NCI-H1417 (cell line): ENCODE data around the gene ERH.
A peak's percentile ranks its signal among the peaks of the same experiment; 100 is the strongest.

Source experiments
- DNase-seq, 3 experiments: peaks; one replicate each; lab custom pipeline; 2025; lab: John Stamatoyannopoulos, UW

Gene ERH

DNA sequence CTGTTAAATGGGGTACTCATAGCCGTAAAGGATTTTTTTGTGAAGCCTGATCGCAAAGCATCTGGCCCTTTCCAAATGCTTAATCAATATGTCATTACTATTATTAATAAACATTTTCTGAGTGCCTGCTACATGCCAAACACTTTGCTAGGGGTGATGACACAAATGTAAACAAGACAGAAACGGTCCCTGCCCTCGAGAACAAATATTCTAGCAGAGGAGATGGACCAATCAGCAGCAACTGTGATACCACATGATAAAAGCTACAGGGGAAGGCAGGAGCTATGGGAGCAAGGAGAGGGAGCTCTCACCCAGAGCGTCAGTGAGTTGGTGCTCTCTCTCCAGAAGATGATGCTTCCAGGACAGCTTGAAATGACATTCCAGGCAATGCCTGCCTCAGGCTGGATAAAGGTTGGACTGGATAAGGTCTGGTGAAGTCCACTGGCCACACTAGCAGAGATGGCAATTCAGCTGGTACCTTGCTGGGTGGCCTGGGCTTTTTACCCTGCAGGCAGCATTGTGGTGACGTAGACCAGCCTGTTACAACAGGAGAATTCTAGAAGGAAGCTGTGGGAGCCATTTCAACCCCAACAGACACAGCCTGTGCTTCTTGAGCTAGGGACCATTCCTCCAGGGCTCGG, 41.1 kb downstream of the ERH start:
- DNase-seq: no peak

GRCh38 chr14:69355607-69356281, 42.4 kb downstream of the ERH start:
- DNase-seq: peak in 1 of 3 experiments; percentile 77

DNA sequence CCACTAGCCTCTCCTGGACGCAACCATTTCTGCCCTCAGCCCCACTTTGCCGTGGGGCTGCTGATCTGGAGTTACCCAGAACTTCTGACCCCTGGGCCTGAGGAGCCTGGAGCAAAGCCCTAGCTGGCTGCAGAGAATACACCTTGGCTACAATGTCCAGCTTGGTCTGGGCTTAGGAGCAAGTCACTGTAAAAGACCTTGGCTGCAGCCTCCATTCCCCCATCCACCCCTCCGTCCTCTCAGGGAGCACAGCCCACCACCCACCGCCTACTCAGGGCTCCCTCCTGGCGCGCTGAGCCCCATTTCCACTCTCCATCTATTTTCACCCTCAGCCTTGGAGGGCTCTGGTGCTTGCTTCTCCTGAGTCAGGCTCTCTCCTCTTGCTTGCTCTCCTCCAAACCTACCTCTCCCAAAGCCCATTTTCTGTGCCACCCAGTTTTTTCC, 42.9 kb downstream of the ERH start:
- DNase-seq: no peak

- DNase-seq: peak in 1 of 3 experiments; percentile 75
Measured at GRCh38 chr14:69354383-69355153, 43.5 kb downstream of the ERH start.

- peak in 1 of 3 experiments; percentile 34 for DNase-seq
Measured at GRCh38 chr14:69353168-69353567, 44.9 kb downstream of the ERH start.

DNA sequence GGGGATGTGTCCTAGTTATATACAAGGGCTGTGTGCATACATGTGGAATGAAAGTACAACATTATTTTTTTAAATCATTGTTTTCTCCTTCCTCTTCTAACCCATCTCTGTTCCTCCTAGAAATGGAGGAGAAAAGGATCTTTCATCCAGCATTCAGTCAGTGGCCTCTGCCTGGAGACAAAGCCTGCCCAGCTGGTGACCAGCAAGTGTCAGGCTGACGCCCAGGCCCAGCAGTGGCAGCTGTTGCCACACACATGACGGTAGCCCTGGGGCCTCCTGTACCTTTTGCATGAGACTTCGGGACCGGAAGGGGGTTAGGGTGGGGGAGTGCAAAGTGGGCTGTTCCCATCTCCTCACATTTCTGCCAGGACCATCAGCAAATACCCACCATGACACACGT, 46.2 kb downstream of the ERH start:
- DNase-seq: no peak

DNA sequence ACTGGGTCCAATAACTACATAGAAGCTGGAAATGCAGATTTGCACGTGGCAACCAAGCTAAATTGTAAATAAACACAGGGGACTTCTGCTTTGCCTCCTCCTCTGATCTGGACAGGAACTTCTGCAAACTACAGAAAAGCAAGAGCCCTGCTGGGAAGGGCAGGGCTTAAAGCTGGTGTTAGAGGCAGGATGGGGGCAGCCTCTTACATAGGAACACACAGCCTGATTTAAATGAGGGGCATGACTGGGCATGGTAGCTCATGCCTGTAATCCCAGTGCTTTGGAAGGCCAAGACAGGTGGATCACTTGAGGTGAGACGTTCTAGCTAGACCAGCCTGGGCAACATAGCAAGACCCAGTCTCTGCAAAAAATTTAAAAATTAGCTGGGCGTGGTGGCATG, 46.7 kb downstream of the ERH start:
- no peak for DNase-seq

GRCh38 chr14:69350892-69351291, 47.2 kb downstream of the ERH start:
- DNase-seq: no peak

GRCh38 chr14:69349091-69349777, 48.9 kb downstream of the ERH start:
- no peak for DNase-seq

DNA sequence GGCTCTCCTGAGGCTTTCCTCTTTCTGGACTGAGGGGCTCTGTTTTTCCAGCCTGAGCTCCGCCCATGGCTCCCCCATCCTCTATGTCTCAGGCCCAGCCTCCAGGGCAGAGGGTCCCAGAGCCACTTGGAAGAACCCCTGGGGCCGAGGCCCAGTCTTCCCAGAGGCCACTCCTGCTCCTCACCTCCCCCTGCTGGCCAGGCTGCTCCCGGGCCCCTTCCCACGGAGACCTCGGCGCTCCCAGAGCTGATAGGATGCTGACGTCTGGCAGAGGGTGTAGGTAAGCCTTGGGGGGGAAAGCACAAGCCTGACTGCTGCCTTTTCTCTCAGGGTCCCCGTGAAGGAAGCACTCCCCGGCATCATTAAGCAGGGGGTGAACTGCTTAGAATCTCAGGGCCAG, 51.4 kb downstream of the ERH start:
- DNase-seq: peak in 2 of 3 experiments; percentile 15 to 24

GRCh38 chr14:69345402-69345801, 52.7 kb downstream of the ERH start:
- no peak for DNase-seq

GRCh38 chr14:69344171-69344570, 53.9 kb downstream of the ERH start:
- DNase-seq: no peak

DNA sequence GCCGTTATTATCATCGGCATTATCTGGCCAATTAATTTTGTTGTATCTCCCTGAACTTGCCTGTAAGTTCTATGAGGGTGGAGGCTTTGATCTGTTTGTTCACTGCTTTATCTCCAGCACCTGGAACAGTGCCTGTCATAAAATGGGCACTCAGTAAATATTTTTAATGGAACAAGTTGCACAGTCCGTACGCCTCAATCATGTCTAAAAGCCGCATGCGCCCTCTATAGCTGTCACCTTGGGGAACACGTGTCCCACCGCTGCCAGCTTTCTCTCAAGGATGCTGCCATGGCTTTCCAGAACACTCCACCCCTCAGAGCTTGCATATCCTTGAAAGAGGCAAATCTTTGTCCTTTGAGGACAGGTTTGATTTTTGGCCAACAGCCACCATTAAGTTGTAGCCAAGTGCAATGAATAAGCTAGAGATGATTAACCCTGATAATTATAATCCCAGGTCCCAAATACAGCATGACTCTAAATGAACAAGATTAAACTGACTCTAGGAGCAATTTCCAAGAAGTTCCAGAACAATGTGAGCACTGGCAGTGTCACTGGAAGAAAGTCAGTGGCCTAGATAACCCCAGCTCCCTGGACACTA, 55.1 kb downstream of the ERH start:
- DNase-seq: no peak

- DNase-seq: no peak
Measured at GRCh38 chr14:69339426-69339825, 58.7 kb downstream of the ERH start.

- DNase-seq: no peak
Measured at GRCh38 chr14:69337984-69338383, 60.1 kb downstream of the ERH start.

GRCh38 chr14:69335371-69335771, 62.7 kb downstream of the ERH start:
- DNase-seq: no peak

DNA sequence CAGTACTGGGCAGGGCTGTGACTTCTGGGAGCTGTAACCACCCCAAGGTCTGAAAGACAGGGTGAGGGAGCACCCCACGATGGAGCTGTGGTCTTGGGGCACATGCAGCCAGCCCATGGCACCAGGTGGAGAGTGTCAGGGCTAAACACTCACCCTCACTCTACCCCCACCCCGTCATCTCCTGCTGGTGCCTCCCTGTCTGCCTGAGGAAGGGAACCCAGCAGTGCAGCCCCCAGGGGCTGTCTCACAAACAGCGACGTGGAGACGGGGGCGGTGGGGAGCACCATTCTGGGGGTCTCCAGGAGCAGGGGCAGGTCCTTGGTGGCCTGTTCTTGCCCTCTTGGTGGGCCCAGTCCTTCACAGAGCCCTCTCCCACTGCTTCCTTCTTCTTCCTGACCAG, 63.5 kb downstream of the ERH start:
- no peak for DNase-seq

DNA sequence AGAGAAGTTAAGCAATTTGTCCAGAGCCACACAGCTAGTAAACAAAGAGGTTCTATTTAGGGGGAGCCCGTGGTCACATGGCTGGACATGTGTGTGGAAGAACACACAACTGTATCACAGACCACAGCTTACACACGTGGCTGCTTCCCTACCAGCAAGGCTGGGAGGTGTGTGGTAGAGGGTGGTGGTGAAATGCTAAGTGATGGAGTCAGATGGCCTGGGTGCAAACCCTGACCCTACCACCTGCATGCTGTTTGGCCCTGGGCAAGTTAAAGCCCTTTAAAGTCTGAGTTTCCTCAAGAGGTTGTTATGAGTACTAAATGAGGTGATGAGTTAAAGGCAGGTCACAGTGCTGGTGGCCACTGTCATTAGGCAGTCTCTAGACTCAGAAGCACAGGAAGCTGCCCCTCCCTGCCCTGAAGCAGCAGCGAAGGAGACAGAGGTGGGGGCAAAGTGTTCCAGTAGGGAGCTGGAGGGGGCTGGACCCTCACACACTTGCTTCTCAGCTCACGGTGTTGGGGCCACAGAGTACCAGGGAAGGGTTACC, 64.2 kb downstream of the ERH start:
- no peak for DNase-seq

- DNase-seq: no peak
Measured at GRCh38 chr14:69332782-69333395, 65.2 kb downstream of the ERH start.

GRCh38 chr14:69331206-69331605, 66.9 kb downstream of the ERH start:
- DNase-seq: no peak
